Stimulated activated CD4-positive, alpha-beta T cell treated with anti-CD3 and anti-CD28 coated beads, Interleukin-4, amount 100 ng/mL, for 4 hours (primary cell): ENCODE results near the gene PPAN.

ENCODE experiments used
- DNase-seq, 2 experiments: peaks; one replicate each; pipeline ENCODE4 v3.0.0-alpha.2; 2020

Gene PPAN

GRCh38 chr19:10141973-10142372 is 35.8 kb downstream of the PPAN start:
- DNase-seq = no peak

- peak in 1 of 2 experiments; percentile 46 for DNase-seq
These were observed 36.7 kb downstream of the PPAN start for GRCh38 chr19:10142701-10143375.

- DNase-seq = peak in 1 of 2 experiments; percentile 14
These were observed 37.5 kb downstream of the PPAN start for GRCh38 chr19:10143681-10144080.

- no peak for DNase-seq
These were observed 38.2 kb downstream of the PPAN start for GRCh38 chr19:10144361-10144760.

GRCh38 chr19:10145031-10145430 is 38.9 kb downstream of the PPAN start:
- DNase-seq = no peak

- DNase-seq = no peak
These were observed 40.0 kb downstream of the PPAN start for GRCh38 chr19:10146142-10146541.

GRCh38 chr19:10149427-10149826 is 43.3 kb downstream of the PPAN start:
- DNase-seq = no peak

- DNase-seq = no peak
These were observed 45.4 kb downstream of the PPAN start for GRCh38 chr19:10151521-10151920.

- no peak for DNase-seq
These were observed 45.9 kb downstream of the PPAN start for GRCh38 chr19:10152100-10152499.

GRCh38 chr19:10155839-10156238 is 49.7 kb downstream of the PPAN start:
- no peak for DNase-seq

- no peak for DNase-seq
These were observed 51.9 kb downstream of the PPAN start for GRCh38 chr19:10158071-10158470.

- no peak for DNase-seq
These were observed 52.3 kb downstream of the PPAN start for GRCh38 chr19:10158485-10158884.

GRCh38 chr19:10159610-10160009 is 53.4 kb downstream of the PPAN start:
- no peak for DNase-seq
